Fibroblast of pulmonary artery (primary cell): ENCODE measurements around the gene CDKL4.
"Not testable (repeated sequence)": the region's sequence is repeated elsewhere in the genome, so short reads cannot be mapped to it uniquely, and the experiment has no call there.

Experiments
- DNase-seq: peaks from one replicate; pipeline ENCODE4 v3.0.0-alpha.2; 2010; ENCODE audit warnings: low read depth
- H3K4me3 ChIP-seq: replicated peaks from 2 replicates; pipeline ENCODE4 v1.5.1; 2011; ENCODE audit warnings: low read depth, mild to moderate bottlenecking, control low read depth, low read length, moderate library complexity
- CTCF ChIP-seq: IDR thresholded peaks from 2 replicates; pipeline ENCODE4 v1.5.1; 2011; ENCODE audit warnings: mild to moderate bottlenecking, control low read depth, low read length, inconsistent platforms; ENCODE audit errors: missing control alignments

Gene CDKL4

GRCh38 chr2:39210846-39211245 lies 32.9 kb downstream of the CDKL4 start:
- DNase-seq: no peak
- no peak overlapping the region for H3K4me3 ChIP-seq
- no peak for TF ChIP-seq CTCF

- no peak for DNase-seq
- no peak for TF ChIP-seq CTCF
- no peak overlapping the region for H3K4me3 ChIP-seq
Measured at GRCh38 chr2:39203382-39203781, 40.4 kb downstream of the CDKL4 start.

- TF ChIP-seq CTCF: no peak
- H3K4me3 ChIP-seq: no peak overlapping the region
- peak; percentile 5 for DNase-seq
Measured at GRCh38 chr2:39202639-39203369, 41.0 kb downstream of the CDKL4 start.

- DNase-seq: not testable (repeated sequence)
Measured at GRCh38 chr2:39197003-39197402, 46.8 kb downstream of the CDKL4 start.

DNA sequence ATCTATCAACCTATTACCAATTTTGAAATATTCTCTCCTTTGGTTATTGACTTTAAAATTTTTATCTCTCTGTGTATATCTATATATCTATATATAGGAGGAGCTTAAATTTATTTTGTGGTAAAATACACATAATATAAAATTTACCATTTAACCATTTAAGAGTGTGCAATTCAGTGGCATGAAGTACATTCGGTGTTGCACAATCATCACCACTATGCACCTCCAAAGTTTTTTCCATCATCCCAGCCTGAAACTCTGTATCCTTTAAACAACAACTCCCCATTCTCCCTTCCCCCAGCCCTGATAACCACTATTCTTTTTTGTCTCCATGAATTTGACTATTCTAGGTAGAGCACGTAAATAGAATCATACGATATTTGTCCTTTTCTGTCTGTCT lies 49.1 kb downstream of the CDKL4 start:
- no peak overlapping the region for H3K4me3 ChIP-seq
- DNase-seq: no peak
- TF ChIP-seq CTCF: no peak

More at GRCh38 chr2:39197003-39197402, 46.8 kb downstream of the CDKL4 start:
- not testable (repeated sequence) for H3K4me3 ChIP-seq

- H3K4me3 ChIP-seq: no peak overlapping the region
- no peak for TF ChIP-seq CTCF
- DNase-seq: no peak
Measured at GRCh38 chr2:39188960-39189494, 54.7 kb downstream of the CDKL4 start.

- no peak overlapping the region for H3K4me3 ChIP-seq
- no peak for DNase-seq
- no peak for TF ChIP-seq CTCF
Measured at GRCh38 chr2:39183673-39184072, 60.1 kb downstream of the CDKL4 start.
